Inflammatory macrophage treated with lipopolysaccharide for 1 hour (primary cell): Measurements from ENCODE around the gene LNX2.

Experiments
- DNase-seq, 2 donors: peaks; one replicate each; pipeline ENCODE4 v3.0.0-alpha.2; 2020 to 2022

The LNX2 gene

DNA sequence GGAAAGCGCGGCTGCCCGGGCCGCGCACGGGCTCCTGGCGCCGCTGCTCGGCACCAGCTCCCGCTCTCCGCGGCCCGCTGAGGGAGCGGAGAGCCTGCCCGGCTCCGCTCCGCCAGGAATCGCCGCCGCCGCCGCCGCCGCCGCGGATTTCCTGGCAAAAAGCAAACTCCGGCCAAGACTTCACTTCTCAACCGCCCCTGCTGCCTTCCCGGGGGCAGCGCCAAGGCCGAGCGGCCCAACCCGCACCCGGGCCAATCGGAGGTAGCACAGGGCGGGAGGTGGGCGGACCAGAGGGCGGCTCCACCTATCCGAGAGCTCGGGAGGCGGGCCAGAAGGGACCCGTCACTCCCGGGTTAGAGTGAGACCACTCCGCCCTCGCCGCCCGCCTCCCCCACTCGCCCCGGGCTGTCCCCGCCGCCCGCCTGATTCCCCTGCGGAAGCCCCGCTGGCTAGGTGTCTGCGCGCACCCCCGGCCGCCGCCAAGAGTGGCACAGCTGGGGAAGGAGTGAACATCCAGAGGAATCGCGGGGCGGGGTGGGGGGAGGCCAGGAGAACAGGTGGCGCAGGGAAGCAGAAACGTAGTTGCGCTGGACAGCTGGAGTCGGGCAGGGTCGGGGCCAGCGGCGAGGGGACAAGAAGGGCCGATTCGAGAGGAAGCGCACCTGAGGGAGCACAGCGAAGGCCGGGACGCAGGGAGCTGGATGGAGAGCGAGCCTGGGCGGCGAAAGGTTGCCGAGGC is at the start of gene LNX2:
TSS of gene LNX2 (minus strand) at position 153 of the 739 bp plus-strand sequence. CDS start 38,826 bp downstream, outside the sequence.
- DNase-seq: peak; percentile 97

DNA sequence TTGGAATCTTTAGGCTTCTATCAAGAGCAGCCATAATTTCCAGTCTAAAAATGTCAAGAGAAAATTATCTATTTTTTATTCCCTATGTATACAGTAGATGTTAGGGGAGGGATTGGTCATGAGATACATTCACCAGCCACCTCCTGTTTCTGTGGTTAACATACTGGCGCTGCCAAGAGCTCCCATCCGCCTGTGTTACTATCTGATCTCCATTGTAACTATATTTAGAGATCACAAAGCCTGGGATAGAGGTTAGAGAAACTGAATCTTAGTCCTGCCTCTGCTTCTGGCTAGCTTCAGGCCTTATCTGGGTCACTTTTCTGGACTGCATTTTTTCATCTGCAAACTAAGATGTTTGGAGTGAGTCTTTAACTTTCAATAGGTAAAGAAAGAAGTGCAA is 47.6 kb upstream of the LNX2 start:
- DNase-seq: no peak

DNA sequence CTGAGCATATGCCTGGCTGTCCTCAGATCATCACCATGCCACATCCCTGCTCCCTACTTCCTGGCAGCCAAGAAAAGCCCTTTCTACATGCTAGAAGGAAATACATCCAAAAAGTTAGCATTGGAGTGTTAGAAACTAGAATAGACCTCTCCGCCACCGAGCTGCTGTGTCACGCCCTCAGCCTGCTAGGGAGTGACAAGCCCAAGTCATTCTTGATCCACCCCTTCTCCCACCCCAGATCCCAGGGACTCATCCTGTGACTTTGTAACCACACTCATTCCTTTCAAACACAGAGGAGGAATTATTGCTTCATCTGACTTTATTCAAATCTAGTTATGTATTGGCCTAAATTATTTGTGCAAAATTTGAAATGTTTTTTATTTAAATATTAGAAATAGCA is 46.6 kb upstream of the LNX2 start:
- no peak for DNase-seq

DNA sequence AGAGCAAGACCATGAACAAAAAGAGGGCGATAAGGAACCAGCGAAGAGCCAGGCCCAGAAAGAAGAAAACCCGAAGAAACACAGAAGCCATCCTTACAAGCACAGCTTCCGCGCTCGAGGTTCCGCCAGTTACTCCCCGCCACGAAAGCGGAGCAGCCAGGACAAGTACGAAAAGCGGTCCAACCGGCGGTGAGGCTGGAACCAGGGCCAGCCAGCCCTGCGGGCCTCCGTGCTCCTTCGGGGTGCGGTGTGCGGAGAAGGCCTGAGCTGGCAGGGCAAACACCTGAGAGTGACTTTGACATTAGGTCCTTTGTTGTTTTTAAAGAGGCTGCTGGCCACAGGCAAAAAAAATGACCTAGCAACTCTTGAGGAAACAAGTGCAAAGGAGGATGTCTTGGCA is 45.4 kb upstream of the LNX2 start:
- no peak for DNase-seq

DNA sequence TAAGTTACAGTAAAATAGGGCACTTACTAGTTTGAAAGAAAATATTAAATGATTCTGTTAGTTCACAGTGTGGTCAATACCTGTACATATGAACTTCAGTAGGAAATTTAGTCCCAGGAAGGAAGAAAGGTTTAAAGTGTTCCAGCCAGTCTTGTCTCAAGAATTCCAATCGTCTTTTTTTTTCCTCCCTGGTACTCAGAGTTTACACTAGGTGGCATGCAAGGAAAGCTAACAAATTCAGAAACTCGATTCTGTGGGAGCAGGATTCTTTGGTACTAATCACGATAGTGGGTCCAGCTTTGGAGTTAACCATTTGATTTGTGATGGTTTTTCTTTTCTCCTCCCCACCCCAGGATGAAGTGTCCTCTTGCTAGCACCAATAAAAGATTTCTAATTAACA is 45.0 kb upstream of the LNX2 start:
- no peak for DNase-seq

DNA sequence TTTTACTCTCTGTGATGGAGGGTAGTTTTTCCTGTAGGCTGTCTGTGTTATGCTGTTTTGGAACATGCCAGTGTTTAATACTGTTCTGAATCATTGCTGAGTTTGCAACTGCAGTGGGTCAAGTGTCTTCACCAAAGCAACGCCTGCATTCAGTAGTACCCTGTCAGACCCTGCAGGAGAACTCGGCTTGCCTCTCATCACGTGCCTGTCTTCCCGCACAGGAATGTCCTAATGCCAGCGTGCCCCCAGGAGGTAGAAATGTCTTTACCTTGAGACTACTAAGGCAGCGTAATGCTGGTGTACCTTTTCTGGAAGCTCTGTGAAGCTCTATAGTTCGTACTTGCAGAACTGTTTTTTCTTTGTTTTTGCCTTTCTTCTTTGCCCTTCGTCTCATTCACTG is 43.6 kb upstream of the LNX2 start:
- DNase-seq: no peak

DNA sequence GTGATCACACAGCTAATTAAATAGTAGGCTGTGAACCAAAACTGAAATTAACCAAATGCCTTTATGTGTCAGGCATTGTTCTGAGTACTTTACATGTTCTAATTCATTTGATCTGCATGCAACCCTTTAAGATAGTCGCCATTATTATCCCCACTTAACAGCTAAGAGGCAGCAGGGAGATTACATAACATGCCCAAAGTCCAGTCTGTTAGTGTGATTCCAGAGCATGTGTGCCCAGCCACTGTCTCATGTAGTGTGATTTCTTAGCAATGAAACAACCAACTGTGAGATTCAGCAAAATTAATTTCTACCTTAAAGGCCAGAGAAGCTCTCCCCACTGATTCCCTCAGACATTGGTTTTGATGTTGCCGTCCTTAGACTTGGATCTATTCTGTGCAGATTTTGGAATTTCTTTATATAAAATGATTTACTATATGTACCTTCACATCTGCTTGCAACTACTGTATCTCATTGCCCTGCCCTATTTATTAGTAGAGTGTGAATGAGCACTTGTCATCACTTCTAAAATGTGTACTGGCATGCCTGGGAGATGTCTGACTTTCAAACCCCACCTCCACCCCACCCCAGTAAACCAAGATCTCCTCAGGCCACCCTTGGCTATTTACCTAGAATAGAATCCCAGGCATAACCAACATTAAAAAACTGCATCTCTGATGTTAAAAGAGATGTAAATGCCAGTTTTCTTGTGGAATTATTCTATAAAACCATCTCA is 42.6 kb upstream of the LNX2 start:
- no peak for DNase-seq

DNA sequence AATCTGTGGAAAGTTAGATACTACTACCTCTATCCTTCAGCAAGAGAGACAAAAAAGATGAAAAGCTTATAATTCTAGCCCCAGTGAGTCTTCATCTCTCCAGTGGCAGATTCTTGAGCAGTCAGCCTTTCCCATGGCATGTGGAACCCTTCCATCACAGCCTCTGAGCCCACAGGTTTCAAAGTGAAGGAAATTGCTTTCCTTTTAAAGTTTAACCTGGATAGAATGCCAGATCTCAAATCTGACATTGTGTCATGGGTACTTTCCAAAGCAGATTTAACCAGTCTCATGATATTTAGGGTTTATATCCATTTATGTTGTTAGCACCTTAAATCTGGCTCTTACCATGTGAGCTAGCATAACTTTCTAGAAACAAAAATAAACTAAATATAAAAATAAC is 40.7 kb upstream of the LNX2 start:
- no peak for DNase-seq

DNA sequence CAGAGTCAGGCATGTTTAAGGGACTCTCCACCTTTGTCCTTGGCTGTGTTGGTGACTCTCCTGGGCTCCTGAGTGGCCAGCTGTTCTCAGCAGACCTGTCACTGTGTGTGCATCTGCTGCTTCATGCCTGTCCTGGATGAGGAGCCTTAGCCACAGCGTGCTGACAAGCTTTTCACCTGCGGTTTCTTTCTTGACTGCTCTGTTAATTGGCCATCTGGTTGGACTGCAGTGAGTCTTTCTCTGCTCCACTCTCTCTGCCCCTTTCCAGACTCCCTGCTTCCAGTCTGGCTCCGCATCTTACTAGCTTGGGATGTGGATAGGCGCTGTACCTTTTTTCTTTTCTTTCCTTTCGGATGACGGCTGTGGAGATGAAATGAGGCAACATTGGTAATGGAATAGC is 40.2 kb upstream of the LNX2 start:
- DNase-seq: no peak

DNA sequence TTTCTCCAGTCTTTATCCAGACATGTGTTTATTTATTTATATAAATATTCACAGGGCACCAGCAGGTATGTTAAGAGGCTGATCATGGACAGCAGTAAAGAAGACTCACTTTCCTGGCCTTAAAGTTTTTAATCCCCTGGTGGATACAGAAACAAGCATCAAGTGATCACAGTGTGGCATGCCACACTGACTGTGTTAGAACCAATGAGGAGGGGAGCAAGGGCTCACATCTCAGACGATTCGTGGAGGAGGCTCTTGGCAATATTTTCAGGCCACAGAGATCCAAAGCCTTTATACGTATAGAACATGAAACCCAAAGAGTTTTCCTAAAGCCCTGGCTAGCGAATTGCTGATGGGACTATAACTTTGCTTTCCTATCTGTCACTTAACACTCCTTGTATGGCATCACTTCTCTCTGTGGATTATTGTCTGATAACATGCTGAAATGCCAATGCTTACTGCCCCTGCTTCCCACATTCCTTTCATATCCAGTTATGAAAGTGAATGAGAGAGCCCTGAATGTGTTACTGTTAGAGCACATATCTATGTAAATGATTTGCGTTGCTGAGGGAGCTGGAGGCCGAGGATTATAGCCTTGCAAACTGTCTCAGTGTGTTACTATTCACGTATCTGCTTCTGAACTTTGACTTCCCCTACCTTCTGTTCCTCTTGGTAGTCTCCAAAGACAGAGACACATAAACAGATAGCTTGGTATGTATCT is 39.0 kb upstream of the LNX2 start:
- DNase-seq: no peak

DNA sequence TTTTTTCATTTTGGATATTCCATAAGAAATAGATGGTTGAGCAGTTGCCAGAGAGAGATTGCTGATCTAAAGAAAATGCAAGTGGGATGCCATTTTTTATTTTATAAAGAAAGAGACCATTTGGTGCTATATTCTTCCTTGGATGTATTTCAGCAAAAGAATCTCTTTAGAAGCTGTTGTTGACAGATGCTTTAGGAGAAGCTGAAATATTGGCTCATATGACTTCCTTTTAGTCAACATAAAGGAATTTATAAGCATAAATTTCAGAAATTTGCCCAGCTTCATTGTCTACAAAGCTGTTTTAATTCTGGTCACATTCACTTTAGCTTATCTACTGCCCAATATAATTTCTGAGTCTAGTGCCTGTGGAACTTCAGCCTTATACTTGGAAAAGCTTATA is 38.2 kb upstream of the LNX2 start:
- no peak for DNase-seq

DNA sequence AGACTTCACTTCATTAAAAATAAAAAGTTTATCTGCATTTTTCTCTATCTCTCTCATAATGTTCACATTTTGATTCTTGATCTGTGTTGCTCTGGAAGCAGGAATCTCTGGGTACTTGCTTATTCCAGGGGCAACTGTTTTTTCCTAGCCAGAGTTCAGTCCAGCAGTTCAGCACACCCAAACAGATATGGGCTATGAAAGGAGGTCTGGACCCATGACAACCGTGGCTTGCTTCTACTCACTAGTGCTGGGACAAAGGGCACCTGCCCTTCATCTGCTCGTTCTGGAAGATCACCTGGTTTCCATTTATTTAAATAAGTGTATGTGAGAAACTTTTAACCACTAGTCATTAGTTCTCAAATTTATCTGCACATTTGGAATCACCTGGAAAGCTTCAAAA is 37.4 kb upstream of the LNX2 start:
- DNase-seq: no peak

DNA sequence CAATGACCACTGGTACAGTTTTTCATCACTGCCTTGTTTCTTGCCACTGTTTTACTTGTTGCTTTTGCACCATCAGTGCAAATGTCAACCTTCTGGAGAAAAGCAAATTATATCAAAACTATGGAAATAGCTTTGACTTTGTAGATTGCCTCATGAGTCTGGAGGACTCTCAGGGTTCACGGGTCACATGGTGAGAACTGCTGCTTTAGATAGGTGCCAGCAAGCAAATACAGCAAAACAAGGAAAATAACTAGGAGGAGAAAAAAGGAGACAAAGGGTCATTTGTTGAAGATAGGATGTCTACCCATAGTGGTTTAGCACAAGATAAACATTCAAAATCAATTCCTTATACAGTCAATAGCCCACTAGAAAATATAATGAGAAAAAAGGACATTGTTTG is 34.5 kb upstream of the LNX2 start:
- no peak for DNase-seq

DNA sequence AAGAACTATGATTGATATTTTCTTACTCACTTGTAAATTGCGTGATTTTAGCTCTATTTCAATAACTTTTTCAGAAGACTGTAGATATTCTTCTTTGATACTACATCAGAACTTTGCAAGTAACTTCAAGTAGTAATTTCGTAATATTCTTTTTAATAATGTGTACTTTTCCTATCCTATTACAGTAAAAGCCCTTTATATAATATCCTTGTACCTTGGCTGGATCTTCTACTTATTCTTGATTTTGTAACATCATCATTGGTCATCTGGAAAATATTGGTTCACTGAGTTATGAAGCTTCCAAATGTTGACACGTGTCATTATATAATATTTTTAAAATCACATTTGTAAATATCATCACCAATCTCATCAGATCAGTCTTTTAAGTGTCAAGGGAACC is 33.7 kb upstream of the LNX2 start:
- no peak for DNase-seq

DNA sequence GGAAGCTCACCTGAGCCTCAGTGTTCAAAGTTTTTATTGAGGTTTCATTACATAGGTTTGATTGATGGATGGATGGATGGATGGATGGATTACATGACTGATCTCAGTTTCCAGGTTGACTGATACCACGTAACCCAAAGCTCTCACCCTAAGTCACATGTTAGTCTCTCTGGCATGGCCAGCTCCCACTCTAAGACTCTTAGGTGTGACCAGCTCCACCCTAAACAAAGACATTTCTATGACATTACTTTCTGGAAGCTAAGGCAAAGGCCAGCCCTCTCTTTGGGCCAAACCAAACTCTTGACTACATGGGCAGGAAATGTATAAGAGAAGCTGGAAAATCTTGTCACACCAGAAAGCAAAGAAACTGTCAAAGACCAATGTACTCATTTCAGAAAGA is 30.0 kb upstream of the LNX2 start:
- DNase-seq: no peak

DNA sequence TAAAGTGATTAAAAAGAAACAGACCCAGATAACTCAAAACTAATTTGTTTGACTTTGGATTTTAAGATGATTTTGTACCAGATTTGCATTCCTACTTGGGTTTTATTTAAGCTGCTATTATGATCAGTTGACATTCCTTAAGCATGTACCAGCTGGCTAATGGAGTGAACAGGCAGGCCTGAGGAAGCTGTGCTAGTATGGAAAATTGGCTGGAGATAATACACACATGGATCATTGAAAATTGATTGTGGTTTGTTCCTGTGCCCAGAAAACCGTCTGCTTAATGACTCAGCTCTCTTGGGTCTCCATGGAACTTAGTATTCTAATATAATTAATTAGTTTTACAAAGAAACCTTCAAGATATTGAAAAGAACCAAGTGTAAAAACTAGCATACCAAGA is 24.0 kb upstream of the LNX2 start:
- no peak for DNase-seq

DNA sequence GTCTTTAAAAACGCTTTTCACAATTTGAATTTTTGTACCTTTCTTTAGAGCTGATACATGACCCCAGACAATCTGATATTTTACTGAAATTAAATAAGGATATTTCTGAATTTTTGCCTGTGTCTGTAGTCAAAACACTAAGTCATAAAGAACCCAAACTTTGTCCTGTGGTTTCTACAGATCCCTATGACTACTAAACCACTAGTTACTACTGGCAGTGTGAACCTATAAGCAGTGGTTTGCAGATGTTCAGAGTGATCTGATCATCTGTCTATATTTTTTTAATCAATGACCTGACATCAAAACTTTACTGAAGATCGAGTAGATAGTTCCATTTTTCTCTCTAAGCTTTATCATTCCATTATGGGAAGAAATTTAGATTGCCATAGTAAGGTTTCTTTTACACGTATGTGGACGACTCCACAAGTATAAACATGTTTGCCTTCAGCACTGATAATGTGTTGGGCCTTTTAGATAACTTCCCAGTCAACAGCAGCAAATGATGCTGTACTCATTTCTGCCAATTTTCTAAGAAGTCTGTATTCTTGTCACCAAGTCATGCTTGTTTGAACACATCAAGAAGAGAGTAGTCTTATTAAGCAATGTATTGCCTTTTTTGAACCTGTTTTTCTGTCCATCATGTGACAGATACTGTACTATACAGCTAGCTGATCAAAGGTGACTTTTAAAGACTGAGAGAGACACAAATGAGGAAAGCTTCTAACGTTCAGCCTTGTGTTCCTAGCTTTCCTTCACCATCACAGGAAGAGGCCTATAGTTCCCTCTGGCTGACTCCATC is 23.2 kb upstream of the LNX2 start:
- no peak for DNase-seq

DNA sequence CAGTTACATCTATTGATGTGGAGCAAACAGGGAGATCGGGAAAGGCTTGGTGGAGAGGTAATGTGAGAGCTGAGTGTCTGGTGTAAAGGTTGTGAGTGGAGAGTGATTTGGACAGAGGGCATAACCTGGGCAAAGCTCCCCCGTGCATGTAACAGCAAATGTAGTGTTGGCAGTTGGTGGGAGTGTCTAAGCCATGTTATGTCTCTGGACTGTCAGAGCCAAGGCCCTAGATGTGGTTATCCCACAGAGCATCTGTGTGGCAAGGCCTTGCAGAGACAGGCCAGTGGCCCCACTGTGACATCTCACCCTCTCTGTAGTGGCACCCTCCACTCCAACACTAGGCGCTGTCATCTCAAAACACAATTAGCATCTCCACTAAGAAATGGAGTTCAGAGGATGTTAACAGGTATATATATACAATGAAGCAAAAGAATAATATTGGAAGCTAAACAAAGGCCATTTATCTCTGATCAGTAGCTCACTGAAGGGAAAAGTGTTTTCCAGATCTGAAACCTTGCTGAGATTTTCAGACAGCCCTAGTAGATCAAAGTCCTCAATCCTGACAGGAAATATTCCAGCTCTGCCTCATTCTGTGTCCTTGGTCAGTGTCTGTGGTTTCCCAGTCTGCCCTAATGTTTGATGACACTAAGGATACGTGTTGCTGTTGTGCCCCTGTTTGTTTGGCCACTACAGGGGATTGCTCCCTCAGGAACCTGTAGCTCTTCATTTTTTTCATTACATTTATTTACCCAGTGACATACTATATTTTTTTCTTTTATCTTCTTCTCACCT is 21.6 kb upstream of the LNX2 start:
- no peak for DNase-seq

DNA sequence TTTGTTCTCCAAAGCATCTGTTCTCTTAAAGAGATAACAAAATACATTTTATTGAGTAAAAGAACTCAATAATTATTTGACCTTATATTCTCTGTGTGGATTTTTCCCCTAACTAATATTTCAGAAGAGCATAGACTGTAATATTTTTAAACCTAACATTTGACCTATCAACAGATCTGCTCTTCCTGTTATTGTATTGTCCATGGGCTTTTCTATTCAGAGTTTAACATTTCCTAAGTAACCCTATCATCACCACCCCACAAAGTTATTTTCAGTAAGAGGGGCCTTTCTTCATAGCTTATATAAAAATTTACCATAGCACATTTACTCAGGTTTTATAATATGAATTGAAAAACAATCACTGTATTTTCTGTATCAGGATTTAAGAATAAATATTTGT is 18.9 kb upstream of the LNX2 start:
- no peak for DNase-seq

DNA sequence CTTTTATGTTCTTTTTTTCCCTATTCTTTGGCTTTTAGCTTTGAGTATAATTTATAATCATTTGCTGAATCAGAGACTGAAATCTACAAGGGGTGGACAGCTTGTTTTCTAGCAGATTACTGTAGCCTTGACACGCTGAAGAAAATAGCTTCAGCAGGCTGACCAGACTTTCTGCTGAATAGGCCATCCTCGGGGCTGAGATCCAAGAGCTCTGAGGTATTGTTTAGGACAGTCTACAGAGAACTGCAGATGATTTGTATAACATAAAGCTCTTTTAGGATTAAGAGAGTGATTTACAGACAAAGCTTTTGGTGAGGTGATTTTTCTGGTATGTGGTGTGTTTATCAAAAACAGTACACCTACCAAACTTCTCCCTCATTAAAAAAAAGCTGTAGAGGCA is 18.2 kb upstream of the LNX2 start:
- DNase-seq: no peak

DNA sequence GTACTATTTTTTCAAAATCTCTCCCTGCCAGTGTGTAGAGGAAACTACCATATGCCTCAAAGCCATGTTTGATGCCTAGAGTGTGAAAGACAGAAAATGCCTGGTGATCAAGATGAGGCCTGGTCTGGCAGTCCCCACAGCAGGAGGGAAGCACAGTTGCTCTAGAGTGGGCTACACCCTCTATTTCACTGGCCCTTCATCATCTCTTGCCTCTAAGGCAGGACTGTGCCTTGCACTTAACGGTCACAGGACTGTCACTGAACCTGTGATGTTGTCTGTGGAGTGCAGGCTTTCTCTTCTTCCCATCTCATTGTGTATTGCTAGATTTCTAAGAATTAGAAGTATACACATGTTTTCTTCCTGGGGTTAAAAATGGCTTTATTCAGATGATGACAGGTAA is 17.7 kb upstream of the LNX2 start:
- no peak for DNase-seq

DNA sequence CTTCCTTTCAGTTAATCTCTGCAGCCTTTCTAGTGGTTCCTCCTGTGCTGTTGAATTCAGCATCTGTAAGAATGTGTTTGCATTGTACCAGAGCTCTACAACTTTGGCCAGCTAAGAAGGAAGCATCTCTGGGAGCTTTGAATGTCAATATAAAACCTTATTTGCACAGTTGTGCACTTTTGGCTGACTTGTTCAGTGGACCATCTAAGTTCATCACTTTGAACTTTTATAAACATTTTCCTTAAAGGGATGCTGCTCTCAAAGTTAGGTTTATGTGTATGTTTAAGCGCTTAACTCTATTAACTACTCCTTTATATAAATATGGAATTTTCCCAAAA is 16.9 kb upstream of the LNX2 start:
- DNase-seq: no peak
